ENCODE measurements around the gene FNDC3A. TPM values are rescaled to one million over a fixed set of nuclear protein-coding genes. Genes with fewer than 3 reads are reported as not detected.

FNDC3A gene
- total RNA-seq, 1 donor from 2014 or later: 65.7 TPM

- DNase-seq (ENCODE audit: low spot score): no peak
Measured at GRCh38 chr13:49214917-49215376, 239.2 kb downstream of the FNDC3A start.

DNA sequence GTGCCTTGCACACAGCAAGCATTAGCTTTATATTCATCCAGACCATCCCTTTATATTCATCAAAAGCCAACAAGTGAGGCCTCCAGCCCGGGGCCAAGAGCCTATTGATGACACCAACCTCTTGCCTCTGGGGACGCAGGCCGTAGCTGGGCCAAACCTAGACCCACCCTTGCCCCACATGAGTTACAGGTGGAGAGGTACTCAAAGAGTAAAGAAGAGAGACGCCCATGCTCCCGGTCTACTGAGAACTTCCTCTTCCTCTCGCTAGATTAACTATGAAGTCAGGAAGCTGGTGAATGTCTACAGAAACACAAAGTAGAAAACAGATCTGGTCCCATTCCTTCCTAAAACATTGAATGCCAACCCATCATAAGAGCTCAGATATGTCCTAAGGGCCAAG, 240.6 kb downstream of the FNDC3A start:
- no peak for DNase-seq (ENCODE audit: low spot score)

DNA sequence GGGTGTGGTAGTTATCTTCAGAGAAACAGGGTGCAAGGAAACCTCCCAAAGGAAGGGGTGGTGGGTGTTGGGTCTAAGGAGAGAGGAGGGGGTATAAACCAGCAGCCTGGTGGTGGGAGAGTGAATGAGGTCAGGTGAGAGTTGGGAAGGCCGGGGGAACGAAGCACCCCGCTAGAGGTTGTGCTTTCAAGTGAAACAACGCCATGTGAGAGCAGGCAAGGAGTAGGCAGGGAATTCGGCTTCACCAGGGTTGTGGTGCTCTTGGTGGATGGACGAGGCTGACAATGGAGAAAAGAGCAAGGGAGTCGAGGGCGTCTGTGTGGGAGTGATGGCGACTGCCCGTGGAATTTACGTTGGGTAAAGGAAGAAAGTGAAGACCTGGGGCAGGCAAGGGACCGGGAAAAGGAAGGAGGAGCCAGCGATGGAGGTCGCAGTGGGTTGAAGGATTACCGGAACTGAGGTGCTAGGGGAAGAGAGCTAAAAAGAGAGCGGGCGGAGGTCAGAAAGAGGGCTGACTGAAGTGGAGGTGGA, 242.3 kb downstream of the FNDC3A start:
- no peak for DNase-seq (ENCODE audit: low spot score)

- peak; percentile 42 for DNase-seq (ENCODE audit: low spot score)
Measured at GRCh38 chr13:49218493-49219051, 242.9 kb downstream of the FNDC3A start.

DNA sequence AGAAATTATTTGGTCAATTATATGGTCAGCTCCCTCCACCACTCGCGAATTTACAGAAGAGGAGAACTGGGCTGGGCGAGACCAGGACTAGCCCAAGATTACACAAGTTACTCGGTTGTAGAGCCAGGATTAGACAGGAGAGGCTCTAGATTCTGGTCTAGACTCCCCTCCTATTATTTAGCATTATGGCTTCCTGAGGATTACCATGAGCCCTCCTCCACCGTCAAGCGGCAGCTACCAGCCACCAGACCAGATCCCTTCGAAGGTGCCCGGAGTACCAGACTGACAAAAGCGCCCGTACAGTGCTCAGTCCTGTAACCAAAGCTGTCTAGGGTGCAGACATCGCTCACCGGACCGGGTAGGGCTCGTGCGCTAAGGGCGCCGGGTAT, 243.9 kb downstream of the FNDC3A start:
- no peak for DNase-seq (ENCODE audit: low spot score)

GRCh38 chr13:49220036-49220855, 244.5 kb downstream of the FNDC3A start, which contains the start of gene MLNR:
MLNR (plus strand) TSS chr13:49220338; CDS start chr13:49220338, 0 bp downstream.
- DNase-seq (ENCODE audit: low spot score): peak; percentile 31

DNA sequence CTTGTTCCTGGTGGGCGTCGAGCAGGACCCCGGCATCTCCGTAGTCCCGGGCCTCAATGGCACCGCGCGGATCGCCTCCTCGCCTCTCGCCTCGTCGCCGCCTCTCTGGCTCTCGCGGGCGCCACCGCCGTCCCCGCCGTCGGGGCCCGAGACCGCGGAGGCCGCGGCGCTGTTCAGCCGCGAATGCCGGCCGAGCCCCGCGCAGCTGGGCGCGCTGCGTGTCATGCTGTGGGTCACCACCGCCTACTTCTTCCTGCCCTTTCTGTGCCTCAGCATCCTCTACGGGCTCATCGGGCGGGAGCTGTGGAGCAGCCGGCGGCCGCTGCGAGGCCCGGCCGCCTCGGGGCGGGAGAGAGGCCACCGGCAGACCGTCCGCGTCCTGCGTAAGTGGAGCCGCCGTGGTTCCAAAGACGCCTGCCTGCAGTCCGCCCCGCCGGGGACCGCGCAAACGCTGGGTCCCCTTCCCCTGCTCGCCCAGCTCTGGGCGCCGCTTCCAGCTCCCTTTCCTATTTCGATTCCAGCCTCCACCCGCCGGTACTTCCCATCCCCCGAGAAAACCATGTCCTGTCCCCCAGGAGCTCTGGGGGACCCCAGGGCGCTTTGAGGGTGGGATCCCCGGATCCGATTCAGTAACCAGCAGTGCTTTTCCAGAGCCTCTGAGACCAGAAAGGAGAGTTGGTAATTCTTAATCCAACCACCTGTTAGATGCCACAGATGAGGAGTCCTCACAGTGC, 245.3 kb downstream of the FNDC3A start:
- DNase-seq (ENCODE audit: low spot score): no peak

DNA sequence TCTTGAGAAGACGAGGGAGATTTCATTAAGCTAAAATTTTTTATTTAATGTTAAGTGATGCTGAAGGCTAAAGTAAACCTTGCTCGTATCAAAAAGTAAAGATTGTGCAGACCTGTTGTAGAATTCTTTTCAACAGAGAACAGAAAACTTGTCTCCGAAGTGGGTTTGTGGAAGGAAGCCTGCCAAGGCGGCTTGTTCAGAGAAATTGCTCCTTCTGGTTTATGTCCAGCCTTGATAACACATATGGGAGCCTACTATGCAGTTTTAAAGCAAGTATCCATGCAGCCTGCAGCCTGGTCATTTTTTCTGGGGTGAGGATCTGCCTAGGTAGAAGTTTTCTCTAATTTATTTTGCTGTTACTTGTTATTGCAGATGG, 245.9 kb downstream of the FNDC3A start:
- no peak for DNase-seq (ENCODE audit: low spot score)

DNA sequence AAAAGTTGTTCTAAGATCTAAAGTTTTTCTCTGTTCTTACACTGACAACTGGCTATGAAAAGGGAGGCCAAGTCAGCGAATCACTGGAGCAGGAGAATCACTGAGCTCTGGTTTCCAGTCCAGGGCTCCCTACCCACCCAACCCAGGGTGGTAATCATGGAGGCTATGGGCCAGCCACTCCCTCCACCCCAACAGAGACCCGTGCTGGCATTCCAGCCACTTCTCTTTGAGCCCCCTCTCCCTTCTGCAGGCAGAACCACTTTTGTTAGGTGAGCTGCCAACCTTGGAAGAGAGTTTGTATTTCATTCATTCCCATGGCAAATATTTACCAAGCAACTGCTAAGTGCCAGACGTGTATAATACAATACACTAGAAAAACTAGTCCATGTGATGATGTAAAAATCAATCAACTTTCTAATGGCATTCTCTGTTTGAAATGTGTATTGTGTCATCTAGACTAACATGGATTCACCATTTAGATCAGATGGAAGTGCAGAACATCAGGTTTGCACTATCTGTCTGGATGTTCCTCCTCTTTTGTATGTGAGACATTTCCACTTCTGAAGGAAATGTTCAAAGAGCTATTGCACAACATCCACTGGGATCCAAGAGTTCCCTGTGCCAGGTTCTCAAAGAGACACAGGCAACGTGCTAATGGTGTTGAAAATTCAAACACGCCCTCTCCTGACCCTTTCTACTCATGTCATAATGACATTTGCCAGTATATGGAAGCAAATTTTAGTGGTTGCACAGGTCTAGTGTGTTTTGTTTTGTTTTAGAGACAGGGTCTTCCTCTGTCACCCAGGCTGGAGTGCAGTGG, 249.7 kb downstream of the FNDC3A start:
- DNase-seq (ENCODE audit: low spot score): no peak

- DNase-seq (ENCODE audit: low spot score): no peak
Measured at GRCh38 chr13:49226613-49227012, 250.9 kb downstream of the FNDC3A start.

DNA sequence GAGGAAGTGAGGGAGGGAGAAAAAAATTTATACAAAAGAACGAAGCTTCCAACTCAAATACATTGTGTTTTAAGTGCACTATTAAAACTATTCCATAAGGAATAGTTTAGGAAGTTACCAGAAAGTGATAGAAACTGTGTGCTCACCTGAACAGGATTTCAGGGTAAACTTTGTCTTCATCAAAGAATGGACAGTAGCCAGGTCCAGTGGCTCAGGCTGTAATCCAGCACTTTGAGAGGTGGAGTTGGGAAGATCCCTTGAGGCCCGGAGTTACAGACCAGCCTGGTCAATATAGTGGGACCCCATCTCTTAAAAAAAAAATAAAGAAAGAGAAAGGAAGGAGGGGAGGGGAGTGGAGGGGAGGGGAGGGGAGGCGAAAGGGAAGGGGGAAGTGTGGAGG, 259.0 kb downstream of the FNDC3A start:
- no peak for DNase-seq (ENCODE audit: low spot score)

- no peak for DNase-seq (ENCODE audit: low spot score)
Measured at GRCh38 chr13:49235856-49236431, 260.2 kb downstream of the FNDC3A start.

DNA sequence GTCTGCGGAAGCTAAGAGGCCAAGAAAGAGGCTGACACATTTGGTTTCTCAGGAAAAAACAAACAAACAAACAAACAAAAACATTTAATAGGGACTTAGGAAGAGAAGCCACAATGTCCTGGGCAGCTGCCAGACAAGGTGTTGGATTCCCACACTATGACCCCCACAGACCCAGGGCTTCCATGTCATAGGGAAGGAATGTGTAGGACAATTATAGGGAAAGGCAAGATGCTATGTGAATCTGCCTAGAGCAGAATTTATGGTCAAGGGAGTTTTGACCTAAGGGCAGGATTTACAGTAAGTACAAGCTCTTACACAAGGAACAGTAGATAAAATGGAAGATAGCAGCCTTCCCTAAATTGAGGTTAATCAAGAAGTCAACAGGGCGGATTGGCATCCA, 262.9 kb downstream of the FNDC3A start:
- no peak for DNase-seq (ENCODE audit: low spot score)

DNA sequence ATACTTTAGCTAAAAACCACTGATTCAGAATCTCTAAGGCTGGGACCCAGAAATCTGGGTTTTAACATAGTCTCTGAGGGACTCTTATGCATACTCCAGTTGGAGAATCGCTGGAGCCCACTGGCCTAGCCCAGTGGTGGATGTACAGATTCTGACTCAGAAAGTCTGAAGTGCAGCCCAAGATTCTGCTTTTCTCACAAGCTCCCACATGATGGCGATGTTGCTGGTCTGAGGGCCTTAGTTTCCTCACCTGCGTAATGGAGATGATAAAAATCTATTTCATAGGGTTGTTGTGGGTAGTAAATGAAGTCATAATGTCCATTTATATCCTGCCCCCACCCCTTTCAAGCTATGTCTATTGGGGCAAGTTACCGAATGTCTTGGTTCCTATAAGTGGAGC, 264.3 kb downstream of the FNDC3A start:
- DNase-seq (ENCODE audit: low spot score): no peak

- DNase-seq (ENCODE audit: low spot score): no peak
Measured at GRCh38 chr13:49241296-49241695, 265.6 kb downstream of the FNDC3A start.

GRCh38 chr13:49245101-49245500, 269.4 kb downstream of the FNDC3A start:
- no peak for DNase-seq (ENCODE audit: low spot score)

GRCh38 chr13:49246850-49247642, 271.3 kb downstream of the FNDC3A start:
- DNase-seq (ENCODE audit: low spot score): no peak

GRCh38 chr13:49247643-49248621, 272.2 kb downstream of the FNDC3A start, which contains the start of gene CDADC1:
CDADC1 (plus strand) TSS chr13:49247925; CDS start chr13:49248038, 113 bp downstream.
- peak; percentile 99 for DNase-seq (ENCODE audit: low spot score)

- no peak for DNase-seq (ENCODE audit: low spot score)
Measured at GRCh38 chr13:49248622-49249002, 272.9 kb downstream of the FNDC3A start.

All from umbilical cord (tissue), 2 donors.